GM23338 (cell line): ENCODE measurements around the gene ANKS1B. TPM values are rescaled to one million over a fixed set of nuclear protein-coding genes. Genes with fewer than 3 reads are reported as not detected.

Experiments used
- ATAC-seq: fragments of 200-7000 bp; cut with Tn5 transposase; 3 replicates; pipeline ENCODE4 v1.9.1; 2020
- DNase-seq: peaks from one replicate; pipeline ENCODE4 v3.0.0-alpha.2; 2015; ENCODE audit warnings: low spot score
- H2AFZ ChIP-seq: fragments of 200-600 bp; sonication (generic); 2 replicates; pipeline ENCODE4 v1.8.0; 2016; ENCODE audit warnings: antibody characterized with exemption, mild to moderate bottlenecking, moderate library complexity
- H3F3A ChIP-seq: fragments of 200-600 bp; sonication (generic); replicated peaks from 2 replicates; pipeline ENCODE4 v1.8.0; 2017; ENCODE audit warnings: antibody characterized with exemption, mixed run types, low read depth
- H3K27ac ChIP-seq: fragments of 200-600 bp; sonication (generic); 2 replicates; pipeline ENCODE4 v1.6.1; 2016; ENCODE audit warnings: low read depth
- H3K27me3 ChIP-seq: fragments of 200-600 bp; sonication (generic); 2 replicates; pipeline ENCODE4 v1.8.0; 2016; ENCODE audit warnings: mild to moderate bottlenecking, mixed run types, moderate library complexity; ENCODE audit not compliant: insufficient read depth
- H3K36me3 ChIP-seq: fragments of 200-600 bp; sonication (generic); 2 replicates; pipeline ENCODE4 v1.8.0; 2016; ENCODE audit warnings: mild to moderate bottlenecking; ENCODE audit not compliant: insufficient read depth
- H3K4me1 ChIP-seq: fragments of 200-600 bp; sonication (generic); 2 replicates; pipeline ENCODE4 v1.8.0; 2016; ENCODE audit warnings: mild to moderate bottlenecking, moderate library complexity; ENCODE audit not compliant: insufficient read depth
- H3K4me2 ChIP-seq: fragments of 200-600 bp; sonication (generic); 2 replicates; pipeline ENCODE4 v1.7.1; 2017; ENCODE audit warnings: mixed run types
- H3K4me3 ChIP-seq: fragments of 200-600 bp; sonication (generic); 2 replicates; pipeline ENCODE4 v1.6.1; 2016; ENCODE audit warnings: mixed run types
- H3K79me2 ChIP-seq: fragments of 200-600 bp; sonication (generic); replicated peaks from 2 replicates; pipeline ENCODE4 v1.8.0; 2017; ENCODE audit warnings: mild to moderate bottlenecking; ENCODE audit not compliant: insufficient read depth
- H3K9me2 ChIP-seq: fragments of 200-600 bp; sonication (generic); 2 replicates; pipeline ENCODE4 v1.8.0; 2017; ENCODE audit not compliant: insufficient read depth
- H4K20me1 ChIP-seq: fragments of 200-600 bp; sonication (generic); replicated peaks from 2 replicates; pipeline ENCODE4 v1.8.0; 2017; ENCODE audit warnings: mild to moderate bottlenecking; ENCODE audit not compliant: insufficient read depth
- H3K27ac Mint-ChIP-seq: 2 replicates; pipeline ENCODE4 v1.8.0; 2020; ENCODE audit warnings: inconsistent platforms, mild to moderate bottlenecking, moderate library complexity, mixed read lengths
- H3K27me3 Mint-ChIP-seq: 3 replicates; pipeline ENCODE4 v1.8.0; 2022; ENCODE audit warnings: low read depth, mild to moderate bottlenecking, moderate library complexity, mixed read lengths, inconsistent platforms; ENCODE audit not compliant: insufficient read depth, poor library complexity
- H3K36me3 Mint-ChIP-seq: 3 replicates; pipeline ENCODE4 v1.8.0; 2021; ENCODE audit warnings: low read depth, mild to moderate bottlenecking, inconsistent platforms, moderate library complexity, mixed read lengths
- H3K4me1 Mint-ChIP-seq: 3 replicates; pipeline ENCODE4 v1.8.0; 2020; ENCODE audit warnings: mild to moderate bottlenecking, inconsistent platforms, mixed read lengths
- H3K4me3 Mint-ChIP-seq: 3 replicates; pipeline ENCODE4 v1.8.0; 2021; ENCODE audit warnings: moderate library complexity, mild to moderate bottlenecking, inconsistent platforms, mixed read lengths
- H3K9me3 Mint-ChIP-seq: 3 replicates; pipeline ENCODE4 v1.8.0; 2020; ENCODE audit warnings: moderate library complexity, mild to moderate bottlenecking, inconsistent platforms, mixed read lengths
- CREB1 ChIP-seq: fragments of 250-450 bp; sonication (Bioruptor Pico); IDR thresholded peaks from 2 replicates; pipeline ENCODE4 v1.5.0; 2020; ENCODE audit warnings: low read depth, mild to moderate bottlenecking, moderate library complexity
- CTCF ChIP-seq, 2 experiments: fragments of 200-600 bp in 1 of 2; sonication (generic) in 1 of 2; conservative IDR thresholded peaks; 2 replicates each; pipeline versions ENCODE4 v1.5.1 to v1.6.1; 2016 to 2017; ENCODE audit warnings: antibody characterized with exemption in 2 of 2, low read depth in 2 of 2, mild to moderate bottlenecking in 2 of 2, moderate library complexity in 1 of 2
- ETS1 ChIP-seq: IDR thresholded peaks from 2 replicates; pipeline ENCODE4 v1.6.1; 2016; ENCODE audit warnings: antibody characterized with exemption
- NANOG ChIP-seq: IDR thresholded peaks from 2 replicates; pipeline ENCODE4 v1.6.1; 2016; ENCODE audit warnings: antibody characterized with exemption, borderline replicate concordance
- STAT1 ChIP-seq: IDR thresholded peaks from one replicate; pipeline ENCODE4 v1.6.1; 2016; ENCODE audit warnings: antibody characterized with exemption; ENCODE audit not compliant: unreplicated experiment
- ZNF462 ChIP-seq: fragments of 250-450 bp; sonication (Bioruptor Pico); IDR thresholded peaks from 2 replicates; pipeline ENCODE4 v1.5.0; 2020; ENCODE audit warnings: mild to moderate bottlenecking, moderate library complexity
- polyA plus RNA-seq: library from polyadenylated mRNA; unstranded; fragments of >200 nt; fragmentation: Nextera tagmentation; extraction: Ambion mirVana; gene quantifications from 2 replicates; pipeline ENCODE4 v1.2.1, GENCODE V29; 2016
- total RNA-seq: library from RNA; depleted of rRNA; stranded (reverse); fragments of >200 nt; shearing (Covaris generic); gene quantifications from 2 replicates; pipeline ENCODE4 v1.2.3, GENCODE V29; 2014

Gene ANKS1B
- total and polyA plus RNA-seq, 2 experiments from 2014 or later = 4.3 to 5.8 TPM

GRCh38 chr12:99834710-99835109 lies 150.0 kb downstream of the ANKS1B start:
- H3K4me3 Mint-ChIP-seq = no peak overlapping the region
- peaks cover 7% of the 10 kb centered on the region; the same call in 2 of the 3 replicates for H3K4me1 Mint-ChIP-seq
- Histone ChIP-seq H3K4me1 (no peaks in the 10 kb centered on the region; the same call in 1 of the 2 replicates), H2AFZ (no peak overlapping the region), H4K20me1 (no peaks in the 10 kb centered on the region), H3K27me3 (no peaks in the 10 kb centered on the region), H3K9me2 (no peaks in the 10 kb centered on the region), H3K36me3 (no peaks in the 10 kb centered on the region), H3K4me2 (no peak overlapping the region), H3K4me3 (no peak overlapping the region), H3K27ac (no peak overlapping the region), H3K79me2 (no peaks in the 10 kb centered on the region), H3F3A (no peaks in the 10 kb centered on the region)
- no peaks in the 10 kb centered on the region for H3K36me3 Mint-ChIP-seq
- H3K27ac Mint-ChIP-seq = no peak overlapping the region
- no peaks in the 10 kb centered on the region for H3K9me3 Mint-ChIP-seq
- TF ChIP-seq CTCF (conservative IDR thresholded peaks at IDR 0.05; ENCODE audit: low read depth in 2 of 2) (no peak), STAT1 (no peak), ETS1 (no peak), CREB1 (CRISPR knock-in tag) (no peak), NANOG (no peak), ZNF462 (CRISPR knock-in tag) (no peak)
- H3K27me3 Mint-ChIP-seq = no peaks in the 10 kb centered on the region
- no peak for ATAC-seq
- no peak for DNase-seq
